Measurements from ENCODE around the gene NME4. TPM values are rescaled to one million over a fixed set of nuclear protein-coding genes. Genes with fewer than 3 reads are reported as not detected.
"Not testable (repeated sequence)": the region's sequence is repeated elsewhere in the genome, so short reads cannot be mapped to it uniquely, and the experiment has no call there.

NME4 gene
- polyA plus RNA-seq, 1 donor = 106 TPM

DNA sequence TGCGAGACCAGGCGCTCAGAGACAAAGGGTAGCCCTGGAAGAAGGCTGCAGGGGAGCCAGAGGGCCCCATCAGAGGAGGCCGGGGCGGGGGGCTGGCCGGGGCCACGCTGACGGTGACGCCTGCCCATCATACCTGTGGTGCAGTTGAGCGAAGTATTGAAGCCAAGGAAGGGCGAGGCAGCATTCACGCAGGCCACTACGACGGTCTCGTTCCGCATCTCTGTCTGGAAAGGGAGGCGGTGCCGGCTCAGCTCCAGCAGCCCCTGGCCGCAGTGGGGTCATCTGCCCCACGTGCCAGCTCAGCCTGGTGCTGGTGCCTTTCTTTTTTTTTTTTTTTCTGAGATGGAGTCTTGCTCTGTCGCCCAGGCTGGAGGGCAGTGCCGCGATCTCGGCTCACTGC lies 21.8 kb upstream of the NME4 start:
- no peak for DNase-seq

- DNase-seq = no peak
These were observed 20.8 kb upstream of the NME4 start for GRCh38 chr16:375927-376816.

DNA sequence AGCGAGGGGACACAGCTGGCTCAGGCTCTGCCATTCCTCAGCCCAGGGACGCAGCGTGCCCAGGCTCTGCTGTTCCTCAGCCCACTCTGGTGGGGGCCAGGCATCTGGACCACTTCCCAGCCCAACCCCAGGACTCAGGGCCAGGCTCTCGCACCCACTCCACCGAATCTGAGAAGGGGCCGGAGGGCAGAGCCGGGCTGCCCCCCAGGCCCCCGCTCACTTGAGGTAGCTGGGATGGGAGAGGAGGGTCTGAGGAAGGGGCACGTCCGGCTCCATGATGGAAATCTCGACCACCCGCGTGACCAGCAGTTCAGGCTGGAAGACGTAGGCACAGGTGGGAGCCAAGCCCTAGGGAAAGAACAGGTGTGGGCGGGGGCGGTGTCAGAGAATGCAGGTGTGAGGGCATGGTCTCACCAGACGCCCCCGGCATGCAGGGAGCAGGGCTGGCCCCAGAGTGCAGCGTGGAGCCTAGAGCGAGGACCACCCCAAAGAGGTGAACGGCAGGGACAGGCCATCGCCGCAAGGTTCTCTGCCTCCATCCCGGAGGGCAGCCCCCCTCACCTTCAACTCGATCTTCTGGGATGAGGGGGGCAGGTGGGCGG lies 20.1 kb upstream of the NME4 start:
- DNase-seq = no peak

DNA sequence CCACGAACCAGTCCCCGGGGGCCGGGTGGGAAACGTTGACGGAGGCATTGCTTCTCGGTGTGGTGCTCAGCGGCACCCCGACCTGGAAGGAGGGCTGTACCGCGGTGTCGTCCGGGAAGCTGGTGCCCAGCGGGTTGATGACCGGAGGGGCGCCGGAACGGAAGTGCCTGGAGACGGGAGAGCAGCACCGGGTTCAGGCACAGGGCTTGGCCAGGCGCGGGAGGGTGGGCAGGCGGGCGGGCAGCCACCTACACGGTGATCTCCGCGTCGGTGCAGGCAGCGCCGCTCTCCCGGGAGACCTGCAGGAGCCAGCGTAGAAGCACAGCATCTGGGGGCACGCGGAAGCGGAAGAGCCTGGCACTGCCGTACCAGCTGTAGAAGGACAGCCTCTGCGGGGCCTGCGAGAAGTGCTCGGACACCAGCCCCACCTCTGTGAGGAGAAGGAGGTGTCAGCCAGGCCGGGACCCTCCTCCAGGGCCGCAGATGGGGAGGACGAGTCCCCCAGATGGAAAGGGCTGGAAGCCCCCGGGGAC lies 19.5 kb upstream of the NME4 start:
- no peak for DNase-seq

DNA sequence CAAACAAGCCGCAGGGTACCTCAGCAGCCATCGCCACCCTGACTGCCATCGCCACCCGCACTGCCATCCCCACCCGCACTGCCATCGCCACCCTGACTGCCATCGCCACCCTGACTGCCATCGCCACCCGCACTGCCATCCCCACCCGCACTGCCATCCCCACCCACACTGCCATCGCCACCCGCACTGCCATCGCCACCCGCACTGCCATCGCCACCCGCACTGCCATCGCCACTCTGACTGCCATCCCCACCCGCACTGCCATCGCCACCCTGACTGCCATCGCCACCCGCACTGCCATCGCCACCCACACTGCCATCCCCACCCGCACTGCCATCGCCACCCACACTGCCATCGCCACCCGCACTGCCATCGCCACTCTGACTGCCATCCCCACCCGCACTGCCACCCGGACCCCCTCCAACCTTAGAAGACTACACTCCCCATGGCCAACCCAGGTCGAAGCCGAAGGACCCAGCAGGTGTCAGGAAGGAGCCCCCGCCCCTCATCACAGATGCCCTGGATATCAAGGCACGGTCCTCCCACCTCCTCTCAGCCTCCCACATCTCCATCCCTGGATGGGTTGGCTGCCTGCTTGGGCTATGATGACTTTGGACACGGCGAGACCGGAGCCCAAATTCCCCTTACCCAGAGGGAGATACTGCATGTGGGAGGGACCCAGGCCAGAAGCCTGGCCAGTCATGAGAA lies 18.7 kb upstream of the NME4 start:
- not testable (repeated sequence) for DNase-seq

GRCh38 chr16:378821-379182 lies 18.2 kb upstream of the NME4 start:
- no peak for DNase-seq

- DNase-seq = no peak
These were observed 17.6 kb upstream of the NME4 start for GRCh38 chr16:379183-379960.

DNA sequence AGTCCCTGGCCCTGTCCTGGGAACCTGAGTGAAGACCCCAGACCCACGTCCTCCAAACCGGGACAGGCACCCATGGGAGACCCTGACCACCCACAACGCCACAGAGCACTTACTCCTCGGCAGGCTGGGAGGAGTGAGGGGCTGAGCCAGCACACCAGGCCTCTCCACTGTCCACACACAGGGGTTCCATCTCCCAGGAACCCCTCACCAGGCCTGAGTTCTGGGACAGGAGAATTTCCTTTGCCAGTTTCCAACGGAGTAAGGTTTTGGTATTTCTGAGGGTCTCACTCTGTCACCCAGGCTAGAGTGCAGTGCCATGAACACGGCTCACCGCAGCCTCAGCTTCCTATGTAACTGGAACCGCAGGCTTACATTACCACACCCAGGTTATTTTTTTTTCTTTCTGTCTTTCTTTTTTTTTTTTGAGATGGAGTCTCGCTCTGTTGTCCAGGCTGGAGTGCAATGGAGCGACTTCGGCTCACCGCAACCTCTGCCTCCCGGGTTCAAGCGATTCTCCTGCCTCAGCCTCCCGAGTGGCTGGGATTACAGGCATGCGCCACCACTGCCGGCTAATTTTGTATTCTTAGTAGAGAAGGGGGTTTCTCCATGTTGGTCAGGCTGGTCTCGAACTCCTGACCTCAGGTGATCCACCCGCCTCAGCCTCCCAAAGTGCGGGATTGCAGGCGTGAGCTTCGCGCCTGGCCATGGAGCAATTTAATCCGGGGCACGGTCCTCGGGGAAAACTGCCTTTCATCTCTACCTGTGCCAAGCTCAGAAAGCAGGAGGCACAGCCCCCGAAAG lies 16.8 kb upstream of the NME4 start:
- no peak for DNase-seq

DNA sequence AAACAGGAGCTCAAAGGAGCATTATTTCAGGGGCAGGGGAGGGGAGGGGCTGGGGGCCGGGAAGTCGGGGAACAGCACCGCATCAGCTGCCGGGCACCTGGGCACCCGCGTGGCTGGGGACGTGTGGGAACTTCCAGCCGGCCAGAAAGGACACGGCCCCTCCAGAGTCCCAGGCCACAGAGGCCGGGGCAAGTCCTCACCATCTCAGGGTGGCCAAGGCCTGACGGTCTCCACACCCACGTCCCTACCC lies 16.3 kb upstream of the NME4 start:
- no peak for DNase-seq

- no peak for DNase-seq
These were observed 15.8 kb upstream of the NME4 start for GRCh38 chr16:381012-381788.

DNA sequence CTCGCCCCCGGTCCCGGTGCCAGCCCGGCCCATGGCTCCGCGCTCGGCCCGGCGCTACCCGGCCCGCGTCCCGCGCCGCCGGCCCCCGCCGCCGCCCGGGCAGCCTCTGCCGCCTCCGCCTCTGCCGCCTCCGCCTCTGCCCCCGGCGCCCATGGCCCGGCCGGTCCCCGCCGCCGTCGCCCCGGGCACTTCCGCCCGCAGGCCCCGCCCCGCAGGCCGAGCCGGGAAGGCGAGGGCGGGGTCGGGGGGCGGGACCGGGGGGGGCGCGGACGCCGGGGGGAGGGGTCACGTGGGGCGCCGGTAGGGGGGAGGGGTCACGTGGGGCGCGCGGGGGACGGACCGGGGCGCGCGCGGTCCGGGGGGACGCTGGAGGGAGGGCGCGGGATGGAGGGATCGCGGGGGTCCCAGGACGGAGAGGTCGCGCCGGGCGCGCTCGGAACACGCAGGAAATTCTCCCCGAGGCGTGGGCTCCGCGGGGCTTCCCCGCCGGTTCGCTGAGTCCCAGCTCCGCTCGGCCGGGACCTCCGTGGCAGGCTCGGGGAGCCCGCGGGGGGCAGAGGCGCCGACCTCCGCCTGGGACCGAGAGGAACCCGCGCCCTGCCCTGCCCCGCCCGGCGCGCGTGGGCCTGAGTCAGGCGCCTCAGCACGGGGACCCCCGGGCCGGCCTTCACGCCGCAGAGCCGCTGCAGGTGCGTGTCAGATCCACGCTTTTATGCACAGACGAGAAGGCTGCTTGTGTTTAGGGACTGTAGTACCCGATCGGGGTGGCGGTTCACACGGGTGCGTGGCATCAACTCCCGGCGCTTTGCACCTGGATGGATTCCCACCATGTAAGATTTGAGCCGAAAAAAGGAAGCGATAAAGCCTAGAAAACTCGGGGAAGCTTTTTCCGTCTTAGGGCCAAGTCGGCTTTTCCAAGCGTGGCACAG lies 14.9 kb upstream of the NME4 start, which contains the start of gene PGAP6:
PGAP6 (minus strand) TSS at position 190 of the 929 bp plus-strand sequence; CDS start at position 33, 157 bp downstream.
- no peak for DNase-seq

DNA sequence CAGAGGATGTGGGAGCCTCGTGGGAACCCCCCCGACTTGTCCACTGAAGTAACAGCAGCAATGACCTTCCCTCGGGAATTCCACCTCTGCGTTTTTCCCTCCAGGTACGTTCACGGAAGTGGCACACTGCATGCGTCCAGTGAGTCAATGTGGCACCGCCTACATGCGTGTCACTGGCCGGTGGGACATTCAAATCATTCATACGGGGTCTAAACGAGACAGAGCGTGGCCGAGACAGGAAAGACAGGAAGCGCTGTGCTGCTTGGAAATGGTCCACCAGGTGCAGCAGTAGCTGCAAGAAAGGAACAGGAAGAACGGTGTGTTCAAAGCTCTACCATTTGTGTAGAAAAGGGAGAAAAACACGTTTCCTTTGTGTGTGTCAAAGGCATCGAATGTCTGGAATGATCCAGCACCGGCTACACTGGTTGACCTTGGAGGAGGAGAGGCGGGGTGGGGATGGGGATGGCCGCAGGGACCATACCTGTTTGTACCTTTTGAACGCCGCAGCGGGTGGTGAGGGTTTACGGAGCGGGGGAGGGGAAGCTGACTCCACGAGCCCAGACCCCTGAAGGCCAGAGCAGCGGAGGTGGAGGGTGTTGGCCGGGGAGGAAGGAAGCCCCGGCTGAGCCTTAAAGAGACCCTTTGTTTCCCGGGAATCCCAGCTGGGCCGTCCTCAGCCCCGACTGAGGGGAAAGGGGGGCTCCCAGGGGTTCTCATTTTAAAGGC lies 13.5 kb upstream of the NME4 start:
- no peak for DNase-seq

- DNase-seq = no peak
These were observed 10.3 kb upstream of the NME4 start for GRCh38 chr16:386641-387156.

- DNase-seq = not testable (repeated sequence)
These were observed 9.0 kb upstream of the NME4 start for GRCh38 chr16:387761-388666.

DNA sequence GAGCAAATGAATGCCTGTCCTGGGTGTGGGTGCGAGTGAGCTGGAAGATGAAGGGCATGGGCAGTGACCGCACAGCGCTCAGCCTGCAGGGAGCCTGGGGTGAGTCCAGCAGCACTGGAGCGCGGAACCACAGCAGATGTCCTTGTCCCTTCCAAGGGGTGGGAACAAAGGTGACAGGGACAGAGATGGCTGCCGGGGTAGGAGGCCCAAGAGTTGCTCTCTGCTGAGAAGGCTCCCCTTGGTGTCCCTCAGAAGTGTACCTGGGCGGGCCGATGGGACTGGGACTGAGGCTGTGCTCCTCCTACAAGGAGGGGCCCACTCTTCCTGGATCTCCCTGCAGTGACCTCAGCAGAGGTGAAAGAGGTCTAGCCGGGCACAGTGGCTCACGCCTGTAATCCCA lies 7.6 kb upstream of the NME4 start:
- DNase-seq = no peak

DNA sequence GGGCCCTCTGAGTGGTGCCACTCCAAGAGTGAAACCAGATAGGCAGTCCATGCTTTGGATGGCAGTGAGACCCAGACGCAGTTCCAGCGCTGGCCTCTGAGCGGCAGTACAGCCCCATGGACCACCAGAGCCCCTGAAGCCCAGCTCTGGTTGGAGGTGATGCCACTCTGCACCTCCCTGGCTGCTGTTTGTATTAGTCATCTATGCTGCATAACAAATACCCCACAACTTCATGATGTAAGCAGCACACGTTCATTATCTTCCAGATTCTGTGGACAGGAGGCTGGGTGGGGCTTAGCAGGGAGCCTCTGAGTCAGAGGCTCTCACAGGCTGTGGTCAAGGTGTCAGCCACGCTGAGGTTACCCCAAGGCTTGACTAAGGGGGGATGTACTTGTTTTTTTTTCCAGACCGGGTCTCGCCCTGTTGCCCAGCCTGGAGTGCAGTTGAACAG lies 5.1 kb upstream of the NME4 start:
- DNase-seq = no peak

DNA sequence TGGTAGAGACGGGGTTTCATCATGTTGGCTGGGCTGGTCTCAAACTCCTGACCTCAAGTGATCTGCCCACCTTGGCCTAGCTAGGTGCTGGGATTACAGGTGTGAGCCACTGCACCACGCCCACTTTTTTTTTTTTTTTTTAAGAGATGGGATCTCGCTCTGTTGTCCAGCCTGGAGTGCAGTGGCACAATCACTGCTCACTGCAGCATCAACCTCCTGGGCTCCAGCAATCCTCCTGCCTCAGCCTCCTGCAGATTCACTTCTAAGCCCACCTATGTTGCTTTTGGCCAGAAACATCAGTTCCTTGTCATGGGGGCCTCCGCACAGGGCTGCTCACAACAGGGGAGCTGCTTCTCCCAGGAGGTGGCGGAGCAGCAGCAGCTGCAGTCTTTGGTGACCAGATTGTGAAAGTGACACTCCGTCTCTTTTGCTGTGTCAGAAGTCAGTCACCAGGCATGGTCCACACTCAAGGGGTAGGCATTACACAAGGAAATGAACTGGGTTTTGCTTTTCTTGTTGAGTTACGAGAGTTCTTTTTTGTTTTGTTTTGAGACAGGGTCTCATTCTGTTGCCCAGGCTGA lies 4.5 kb upstream of the NME4 start:
- DNase-seq = no peak

Measured in left kidney (tissue), 2 donors.